Effector memory CD8-positive, alpha-beta T cell (primary cell): ENCODE results near the gene SLC22A8.
A peak's percentile ranks its signal among the peaks of the same experiment; 100 is the strongest.
"Not testable (repeated sequence)": the region's sequence is repeated elsewhere in the genome, so short reads cannot be mapped to it uniquely, and the experiment has no call there.

ENCODE experiments used
- ATAC-seq: fragments of 150-1000 bp; cut with Tn5 transposase; replicated peaks from 2 replicates; pipeline ENCODE4 v1.10.0; 2021; ENCODE audit warnings: mild to moderate bottlenecking, moderate library complexity
- DNase-seq, 3 experiments: peaks; one replicate each; pipeline ENCODE4 v3.0.0; 2021
- H3K27ac Mint-ChIP-seq, 2 donors: one replicate each; pipeline ENCODE4 v1.8.0; 2022; ENCODE audit warnings: mild to moderate bottlenecking in 2 of 2, mixed read lengths in 2 of 2, moderate library complexity in 2 of 2
- H3K27me3 Mint-ChIP-seq, 2 donors: one replicate each; pipeline ENCODE4 v1.8.0; 2022; ENCODE audit warnings: mixed read lengths in 2 of 2
- H3K36me3 Mint-ChIP-seq: one replicate; pipeline ENCODE4 v1.8.0; 2022; ENCODE audit warnings: mild to moderate bottlenecking, moderate library complexity, mixed read lengths; ENCODE audit not compliant: insufficient read depth
- H3K4me1 Mint-ChIP-seq, 2 donors: one replicate each; pipeline ENCODE4 v1.8.0; 2022; ENCODE audit warnings: low read depth in 2 of 2, mixed read lengths in 2 of 2
- H3K4me3 Mint-ChIP-seq, 2 donors: one replicate each; pipeline ENCODE4 v1.8.0; 2022; ENCODE audit warnings: mild to moderate bottlenecking in 2 of 2, mixed read lengths in 2 of 2, moderate library complexity in 2 of 2
- H3K9me3 Mint-ChIP-seq, 2 donors: one replicate each; pipeline ENCODE4 v1.8.0; 2022; ENCODE audit warnings: mixed read lengths in 2 of 2
- total RNA-seq, 9 experiments: gene quantifications; one replicate each; lab custom pipeline; 2026; lab: John Stamatoyannopoulos, UW

SLC22A8 gene, protein sequence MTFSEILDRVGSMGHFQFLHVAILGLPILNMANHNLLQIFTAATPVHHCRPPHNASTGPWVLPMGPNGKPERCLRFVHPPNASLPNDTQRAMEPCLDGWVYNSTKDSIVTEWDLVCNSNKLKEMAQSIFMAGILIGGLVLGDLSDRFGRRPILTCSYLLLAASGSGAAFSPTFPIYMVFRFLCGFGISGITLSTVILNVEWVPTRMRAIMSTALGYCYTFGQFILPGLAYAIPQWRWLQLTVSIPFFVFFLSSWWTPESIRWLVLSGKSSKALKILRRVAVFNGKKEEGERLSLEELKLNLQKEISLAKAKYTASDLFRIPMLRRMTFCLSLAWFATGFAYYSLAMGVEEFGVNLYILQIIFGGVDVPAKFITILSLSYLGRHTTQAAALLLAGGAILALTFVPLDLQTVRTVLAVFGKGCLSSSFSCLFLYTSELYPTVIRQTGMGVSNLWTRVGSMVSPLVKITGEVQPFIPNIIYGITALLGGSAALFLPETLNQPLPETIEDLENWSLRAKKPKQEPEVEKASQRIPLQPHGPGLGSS
- 0 reads per million in 9 experiments for total RNA-seq

DNA sequence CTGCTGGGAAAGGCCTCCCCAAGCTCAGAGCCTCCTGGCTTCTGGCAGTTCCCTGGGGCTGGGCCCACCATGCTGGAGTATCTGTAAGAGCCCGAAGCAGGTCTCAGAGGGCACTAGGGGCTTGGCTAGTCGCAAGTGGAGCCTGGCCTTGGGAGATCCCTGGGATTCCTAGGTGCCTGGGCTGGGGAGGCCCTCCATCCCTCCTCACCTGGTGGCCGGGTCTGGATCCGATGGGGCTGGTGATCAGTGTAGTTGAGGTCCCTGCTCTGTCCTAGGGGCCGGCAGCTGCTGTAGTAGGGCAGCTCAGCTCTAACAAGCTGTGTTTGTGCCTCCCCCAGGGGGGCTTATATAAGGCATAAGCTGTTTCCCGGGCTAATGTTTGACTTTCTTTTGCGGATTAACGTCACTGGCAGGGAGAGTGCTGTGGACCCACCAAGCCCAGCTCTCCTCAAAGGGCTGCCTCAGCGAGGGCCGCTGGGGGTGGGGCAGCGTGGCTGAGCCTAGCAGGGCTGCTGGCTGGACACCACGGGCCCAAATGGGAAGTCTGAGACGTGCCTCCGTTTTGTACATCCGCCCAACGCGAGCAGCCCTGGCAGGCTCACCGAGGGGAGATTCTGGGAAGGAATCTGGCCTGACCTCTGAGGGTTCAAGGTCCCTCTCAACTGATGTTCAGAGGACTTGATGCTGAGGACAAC is at the start of gene SLC22A8:
Gene SLC22A8, minus strand, starts transcription at position 321 of the 695 bp plus-strand sequence. CDS start 883 bp downstream, outside the sequence.
- Mint-ChIP-seq H3K4me3 (no peak within 1 kb of the TSS), H3K4me1 (no peaks in the 10 kb centered on the region), H3K36me3 (no peaks in the 10 kb centered on the region), H3K27ac (no peak within 1 kb of the TSS), H3K27me3 (peaks cover 38 to 89% of the 10 kb centered on the region in 2 donors), H3K9me3 (no peaks in the 10 kb centered on the region)
- DNase-seq (no peak), ATAC-seq (no peak)

DNA sequence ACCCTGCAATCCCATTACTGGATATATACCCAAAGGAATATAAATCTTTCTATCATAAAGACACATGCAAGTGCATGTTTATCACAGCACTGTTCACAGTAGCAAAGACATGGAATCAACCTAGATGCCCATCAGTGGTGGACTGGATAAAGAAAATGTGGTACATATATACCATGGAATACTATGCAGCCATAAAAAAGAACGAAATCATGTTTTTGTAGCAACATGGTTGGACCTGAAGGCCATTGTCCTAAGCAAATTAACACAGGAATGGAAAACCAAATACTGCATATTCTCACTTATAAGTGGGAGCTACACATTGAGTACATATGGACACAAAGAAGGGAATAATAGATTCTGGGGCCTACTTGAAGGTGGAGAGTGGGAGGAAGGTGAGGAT is 30.6 kb upstream of the SLC22A8 start:
- not testable (repeated sequence) for H3K4me3 Mint-ChIP-seq, H3K9me3 Mint-ChIP-seq, H3K27ac Mint-ChIP-seq, H3K36me3 Mint-ChIP-seq, DNase-seq, ATAC-seq, H3K4me1 Mint-ChIP-seq
- H3K27me3 Mint-ChIP-seq = peaks cover 47 to 54% of the 10 kb centered on the region in 2 donors

DNA sequence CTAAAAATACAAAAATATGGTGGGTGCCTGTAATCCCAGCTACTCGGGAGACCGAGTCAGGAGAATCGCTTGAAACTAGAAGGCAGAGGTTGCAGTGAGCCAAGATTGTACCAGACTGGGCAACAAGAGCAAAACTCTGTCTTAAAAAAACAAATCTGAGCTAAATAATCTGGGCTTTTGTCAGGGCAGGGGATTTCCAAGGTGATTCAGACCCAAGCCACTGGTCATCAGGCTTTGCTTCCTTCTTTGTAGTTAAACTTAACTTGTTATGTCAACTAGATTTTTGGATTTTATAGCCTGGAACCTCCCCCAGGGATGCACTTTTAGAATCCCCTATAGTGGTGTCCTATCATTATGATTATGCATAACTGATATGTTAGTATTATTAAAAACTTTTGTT is 27.0 kb upstream of the SLC22A8 start:
- H3K9me3 Mint-ChIP-seq = no peaks in the 10 kb centered on the region
- no peak for ATAC-seq
- no peak overlapping the region for H3K27ac Mint-ChIP-seq
- H3K4me3 Mint-ChIP-seq = no peak overlapping the region
- no peaks in the 10 kb centered on the region for H3K36me3 Mint-ChIP-seq
- peaks cover 53 to 54% of the 10 kb centered on the region in 2 donors for H3K27me3 Mint-ChIP-seq
- DNase-seq = no peak
- H3K4me1 Mint-ChIP-seq = no peaks in the 10 kb centered on the region

DNA sequence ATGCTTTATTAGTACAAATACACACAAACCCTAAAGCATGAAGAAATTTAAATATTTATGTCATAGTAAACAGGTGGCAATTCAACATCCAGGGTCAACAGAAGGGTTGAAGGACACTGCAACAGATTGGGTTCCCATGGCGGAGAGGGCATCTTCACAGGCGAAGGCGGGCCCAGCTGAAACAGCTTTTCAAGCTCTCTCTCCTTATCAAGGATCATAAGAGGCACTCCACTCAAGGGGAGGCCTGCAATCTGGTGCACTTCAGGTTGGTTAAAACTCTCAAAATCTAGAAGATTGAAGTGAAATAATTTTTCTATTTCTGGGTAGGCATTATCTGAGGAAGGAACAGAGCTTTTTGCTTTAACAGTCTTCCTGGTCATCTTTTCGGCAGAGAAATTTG is 16.8 kb upstream of the SLC22A8 start:
- H3K4me1 Mint-ChIP-seq = peaks cover 3 to 4% of the 10 kb centered on the region in 2 donors
- H3K27ac Mint-ChIP-seq = no peak overlapping the region
- H3K4me3 Mint-ChIP-seq = no peak overlapping the region
- H3K9me3 Mint-ChIP-seq = no peaks in the 10 kb centered on the region
- no peak for DNase-seq
- ATAC-seq = no peak
- H3K36me3 Mint-ChIP-seq = no peaks in the 10 kb centered on the region
- H3K27me3 Mint-ChIP-seq = peaks cover 57 to 86% of the 10 kb centered on the region in 2 donors

DNA sequence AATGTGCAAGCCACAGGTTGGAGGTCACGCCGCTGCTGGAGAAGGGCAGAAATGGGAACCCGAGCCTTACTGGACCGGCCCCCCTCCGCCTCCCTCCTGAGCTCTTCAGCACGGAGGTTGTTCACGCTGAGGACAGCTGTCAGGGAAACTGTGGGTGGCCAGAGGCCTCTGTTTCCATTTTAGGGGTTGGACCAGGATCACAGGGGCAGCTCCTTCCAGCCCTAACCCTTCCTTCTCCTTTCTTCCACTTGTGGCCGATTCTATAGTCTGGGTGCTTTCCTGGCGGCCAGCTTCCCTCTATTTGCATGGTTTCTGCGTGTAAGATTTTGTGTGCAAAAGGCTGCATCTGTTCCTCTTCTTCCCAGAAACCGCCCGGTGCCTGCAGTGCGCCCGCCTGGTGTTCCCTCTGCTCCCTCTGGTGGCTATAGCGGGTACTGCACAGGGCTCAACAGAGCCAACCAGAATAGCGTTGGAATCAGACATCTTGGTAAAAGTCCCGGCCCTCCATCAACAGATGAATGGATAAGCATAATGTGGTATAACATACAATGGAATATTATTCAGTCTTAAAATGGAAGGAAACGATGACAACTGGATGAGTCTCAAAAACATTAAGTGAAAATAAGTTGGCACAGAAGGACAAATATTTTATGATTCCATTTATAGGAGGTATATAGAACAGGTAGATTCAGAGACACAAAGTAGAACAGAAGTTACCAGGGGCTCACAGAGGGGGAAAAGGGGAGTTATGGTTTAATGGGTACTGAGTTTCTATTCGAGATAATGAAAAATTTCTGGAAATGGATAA is 8.4 kb upstream of the SLC22A8 start:
- Mint-ChIP-seq H3K4me3 (no peak overlapping the region), H3K4me1 (peaks cover 0 to 3% of the 10 kb centered on the region in 2 donors), H3K9me3 (no peaks in the 10 kb centered on the region), H3K27me3 (peaks cover 32 to 69% of the 10 kb centered on the region in 2 donors), H3K36me3 (peaks cover 4% of the 10 kb centered on the region), H3K27ac (no peak overlapping the region)
- DNase-seq (peak; percentile 80 to 84 (median 80)), ATAC-seq (peak; percentile 87)

DNA sequence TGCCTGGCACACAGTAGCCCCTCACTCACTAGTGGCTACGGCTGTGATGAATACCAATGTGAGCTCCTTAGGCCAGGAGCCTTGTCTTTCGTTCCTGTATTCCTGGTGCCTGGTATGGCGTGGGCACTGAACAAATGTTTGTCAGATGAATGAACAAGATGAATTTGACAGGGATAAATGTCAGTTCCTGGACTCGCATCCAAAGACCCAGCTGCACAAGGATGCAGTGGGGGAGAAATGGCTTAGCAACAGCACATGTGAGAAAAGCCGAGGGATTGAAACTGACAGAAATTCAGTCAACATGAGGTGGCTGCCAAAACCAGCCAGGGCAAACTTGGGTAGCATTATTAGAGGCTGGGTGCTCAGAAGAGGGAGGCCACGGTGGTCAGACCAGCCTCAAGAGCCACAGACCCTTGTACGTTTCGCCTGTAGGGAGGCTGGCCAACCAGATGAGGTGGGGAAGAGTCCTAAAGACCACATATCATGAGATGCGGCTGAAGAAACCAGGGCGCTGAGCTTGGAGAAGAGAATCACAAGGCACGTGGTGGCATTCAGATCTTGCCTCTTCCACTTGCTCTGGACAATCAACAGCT is 7.7 kb upstream of the SLC22A8 start:
- H3K4me3 Mint-ChIP-seq = no peak overlapping the region
- H3K9me3 Mint-ChIP-seq = no peaks in the 10 kb centered on the region
- H3K27me3 Mint-ChIP-seq = peaks cover 32 to 69% of the 10 kb centered on the region in 2 donors
- peaks cover 0 to 3% of the 10 kb centered on the region in 2 donors for H3K4me1 Mint-ChIP-seq
- no peak overlapping the region for H3K27ac Mint-ChIP-seq
- ATAC-seq (no peak), DNase-seq (no peak)
- H3K36me3 Mint-ChIP-seq = peaks cover 4% of the 10 kb centered on the region

DNA sequence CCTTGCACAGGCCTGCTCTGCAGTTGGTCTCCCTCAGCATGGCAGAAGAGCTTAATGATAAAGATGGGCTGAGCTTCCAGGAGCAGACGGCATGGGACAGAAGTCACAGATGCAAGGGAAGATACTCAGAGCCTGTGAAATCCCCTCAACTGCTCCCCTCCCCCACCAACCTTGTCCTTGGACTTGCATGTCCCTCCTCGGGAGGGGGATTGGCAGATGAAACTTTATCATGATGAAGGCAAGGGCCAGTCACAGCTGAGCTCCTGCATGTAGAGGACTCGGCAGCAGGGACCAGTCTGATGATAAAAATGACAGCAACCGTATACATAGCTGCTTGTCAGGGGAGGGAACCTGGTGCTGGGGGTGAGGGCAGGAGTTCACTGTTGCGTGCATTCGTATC is 6.8 kb upstream of the SLC22A8 start:
- no peaks in the 10 kb centered on the region for H3K9me3 Mint-ChIP-seq

DNA sequence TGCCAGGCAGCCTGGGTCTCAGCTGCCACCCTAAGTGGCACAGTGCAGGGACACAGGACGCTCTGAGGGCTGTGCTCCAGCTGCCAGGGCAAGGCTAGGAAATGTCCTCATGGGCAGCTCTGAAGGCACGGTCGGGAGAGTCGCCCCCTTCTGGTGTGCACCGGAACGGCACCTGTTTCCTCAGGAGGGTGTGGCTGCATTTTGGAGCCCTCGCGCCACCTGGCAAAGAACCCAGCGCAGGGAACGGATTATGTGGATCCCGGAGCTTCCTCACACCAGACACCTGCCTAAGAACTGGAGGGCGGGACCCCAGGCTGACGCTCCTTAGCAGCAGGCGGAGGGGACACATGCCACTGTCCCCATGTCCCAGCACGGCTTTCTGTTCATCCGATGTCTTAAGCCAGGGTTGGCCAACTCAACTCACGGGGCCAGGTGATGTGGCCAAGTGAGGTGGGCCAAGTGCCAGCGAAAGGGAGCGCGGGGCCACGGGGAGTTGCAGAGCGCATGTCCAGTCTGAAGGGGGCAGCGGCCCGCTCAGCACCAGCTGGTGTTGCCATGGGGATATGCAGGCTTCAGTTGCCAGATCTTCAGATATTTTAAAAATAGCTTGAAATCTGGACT is 5.1 kb upstream of the SLC22A8 start:
- H3K4me3 Mint-ChIP-seq = no peak overlapping the region
- no peak overlapping the region for H3K27ac Mint-ChIP-seq
- DNase-seq = no peak
- H3K36me3 Mint-ChIP-seq = peaks cover 4% of the 10 kb centered on the region
- H3K4me1 Mint-ChIP-seq = peaks cover 0 to 3% of the 10 kb centered on the region in 2 donors
- ATAC-seq = no peak
- H3K27me3 Mint-ChIP-seq = peaks cover 33 to 76% of the 10 kb centered on the region in 2 donors
- no peaks in the 10 kb centered on the region for H3K9me3 Mint-ChIP-seq

More for the DNA sequence above, 6.8 kb upstream of the SLC22A8 start:
- no peak for ATAC-seq
- H3K4me1 Mint-ChIP-seq = peaks cover 0 to 3% of the 10 kb centered on the region in 2 donors
- no peak overlapping the region for H3K4me3 Mint-ChIP-seq
- H3K36me3 Mint-ChIP-seq = peaks cover 4% of the 10 kb centered on the region
- H3K27me3 Mint-ChIP-seq = peaks cover 32 to 69% of the 10 kb centered on the region in 2 donors
- DNase-seq = no peak
- H3K27ac Mint-ChIP-seq = no peak overlapping the region

DNA sequence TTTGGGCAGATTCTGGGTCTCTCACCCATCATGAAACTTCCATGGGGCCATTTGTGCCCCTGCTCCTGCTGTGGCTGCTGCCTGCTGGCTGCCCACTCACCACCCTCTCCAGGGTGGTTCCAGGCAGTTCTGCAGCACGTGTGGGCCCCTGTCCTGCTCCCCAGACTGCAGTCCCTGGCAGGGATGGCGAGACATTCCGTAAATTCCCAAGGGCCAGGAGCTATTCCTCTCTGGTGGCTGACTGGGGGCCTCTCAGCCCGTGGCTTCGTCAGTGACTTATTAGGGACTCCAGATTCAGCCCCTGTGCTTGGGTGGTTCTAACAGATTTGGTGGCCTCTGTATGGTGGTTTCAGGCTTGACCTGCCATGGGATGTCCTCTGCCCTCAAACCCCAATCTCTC is 3.9 kb upstream of the SLC22A8 start:
- Mint-ChIP-seq H3K27ac (no peak overlapping the region), H3K36me3 (peaks cover 4% of the 10 kb centered on the region), H3K4me1 (peaks cover 0 to 3% of the 10 kb centered on the region in 2 donors), H3K27me3 (peaks cover 35 to 88% of the 10 kb centered on the region in 2 donors), H3K4me3 (no peak overlapping the region), H3K9me3 (no peaks in the 10 kb centered on the region)
- ATAC-seq = no peak
- DNase-seq = no peak

DNA sequence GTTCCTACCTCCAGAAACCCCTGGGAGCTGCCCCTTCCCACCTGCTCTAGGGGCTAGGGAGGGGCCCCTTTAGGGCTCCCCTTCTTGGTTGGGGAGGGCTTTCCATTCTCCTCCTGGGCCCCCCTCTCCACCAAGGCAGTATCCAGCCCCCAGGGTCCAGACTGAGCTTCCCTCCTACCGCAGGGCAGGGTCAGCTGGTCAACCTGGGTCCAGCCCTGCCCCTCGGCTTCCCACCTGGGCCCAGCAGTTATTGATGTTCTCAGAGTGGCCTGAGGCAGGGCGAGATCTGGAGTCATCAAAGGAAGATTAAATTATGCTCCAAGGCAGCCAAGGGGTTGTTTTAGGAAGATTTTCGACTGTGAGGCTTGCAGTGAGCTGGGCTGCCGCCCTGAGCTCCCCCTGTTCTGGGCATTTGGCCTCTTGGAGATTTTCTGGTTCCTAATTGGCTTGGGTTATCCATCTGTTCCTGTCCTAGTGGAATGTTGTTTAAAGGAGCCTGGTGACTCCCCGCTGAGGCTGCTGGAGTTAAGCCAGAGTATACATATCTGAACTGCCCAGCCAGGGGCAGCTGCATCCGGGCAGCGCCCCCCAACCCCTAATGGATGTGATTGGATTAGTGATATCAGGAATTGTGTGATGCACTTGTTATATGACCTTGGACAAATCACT is 1.8 kb upstream of the SLC22A8 start:
- no peak overlapping the region for H3K27ac Mint-ChIP-seq
- H3K27me3 Mint-ChIP-seq = peaks cover 38 to 87% of the 10 kb centered on the region in 2 donors
- no peaks in the 10 kb centered on the region for H3K36me3 Mint-ChIP-seq
- DNase-seq (no peak), ATAC-seq (no peak)
- H3K9me3 Mint-ChIP-seq = no peaks in the 10 kb centered on the region
- no peaks in the 10 kb centered on the region for H3K4me1 Mint-ChIP-seq
- no peak overlapping the region for H3K4me3 Mint-ChIP-seq

DNA sequence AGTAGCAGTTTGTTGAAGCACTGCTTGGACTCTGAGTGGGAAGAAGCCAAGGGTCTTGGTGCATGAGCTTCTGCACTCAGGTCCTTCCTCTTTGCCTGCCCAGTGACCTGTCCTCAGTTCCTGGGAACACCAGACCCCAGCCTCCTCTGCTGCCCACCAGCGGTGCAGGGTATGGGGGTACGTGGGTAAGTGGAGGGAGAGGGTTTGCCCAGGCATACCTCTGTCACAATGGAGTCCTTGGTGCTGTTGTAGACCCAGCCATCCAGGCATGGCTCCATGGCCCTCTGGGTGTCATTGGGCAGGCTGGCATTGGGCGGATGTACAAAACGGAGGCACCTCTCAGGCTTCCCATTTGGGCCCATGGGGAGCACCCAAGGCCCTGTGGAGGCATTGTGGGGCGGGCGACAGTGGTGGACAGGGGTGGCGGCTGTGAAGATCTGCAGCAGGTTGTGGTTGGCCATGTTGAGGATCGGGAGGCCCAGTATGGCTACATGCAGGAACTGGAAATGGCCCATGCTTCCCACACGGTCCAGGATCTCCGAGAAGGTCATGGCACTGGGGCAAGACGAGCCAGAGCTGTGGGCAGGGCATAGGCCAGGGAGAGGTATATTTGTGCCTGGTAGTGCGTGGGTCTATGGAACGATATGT is 1.1 kb downstream of the SLC22A8 start:
- no peak for DNase-seq
- Mint-ChIP-seq H3K4me1 (no peaks in the 10 kb centered on the region), H3K27ac (no peak overlapping the region), H3K27me3 (peaks cover 38 to 81% of the 10 kb centered on the region in 2 donors), H3K36me3 (no peaks in the 10 kb centered on the region), H3K9me3 (no peaks in the 10 kb centered on the region), H3K4me3 (no peak overlapping the region)
- ATAC-seq = no peak

DNA sequence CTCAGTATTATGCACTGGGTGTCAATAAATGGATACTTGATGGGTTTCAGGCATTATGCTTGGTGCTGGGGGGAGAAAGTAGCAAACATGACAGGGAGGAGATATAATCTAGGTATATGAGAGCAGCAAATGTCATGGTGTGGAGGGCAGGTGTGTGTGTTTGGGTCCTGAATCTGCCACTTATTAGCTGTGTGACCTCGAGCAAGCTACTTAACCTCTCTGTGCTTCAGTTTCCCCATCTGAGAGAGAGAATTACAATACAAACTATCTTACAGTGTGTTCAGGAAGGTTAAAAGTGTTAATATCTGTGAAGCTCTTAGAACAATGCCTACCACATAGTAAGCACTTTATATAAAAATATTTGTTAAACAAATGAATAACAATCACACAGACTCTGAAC is 2.8 kb downstream of the SLC22A8 start:
- ATAC-seq (no peak), DNase-seq (no peak)
- Mint-ChIP-seq H3K27me3 (peaks cover 25 to 79% of the 10 kb centered on the region in 2 donors), H3K36me3 (no peaks in the 10 kb centered on the region), H3K27ac (no peak overlapping the region), H3K9me3 (no peaks in the 10 kb centered on the region), H3K4me3 (no peak overlapping the region), H3K4me1 (no peaks in the 10 kb centered on the region)
